ENCODE measurements around the gene TMEM179.

TMEM179 gene

DNA sequence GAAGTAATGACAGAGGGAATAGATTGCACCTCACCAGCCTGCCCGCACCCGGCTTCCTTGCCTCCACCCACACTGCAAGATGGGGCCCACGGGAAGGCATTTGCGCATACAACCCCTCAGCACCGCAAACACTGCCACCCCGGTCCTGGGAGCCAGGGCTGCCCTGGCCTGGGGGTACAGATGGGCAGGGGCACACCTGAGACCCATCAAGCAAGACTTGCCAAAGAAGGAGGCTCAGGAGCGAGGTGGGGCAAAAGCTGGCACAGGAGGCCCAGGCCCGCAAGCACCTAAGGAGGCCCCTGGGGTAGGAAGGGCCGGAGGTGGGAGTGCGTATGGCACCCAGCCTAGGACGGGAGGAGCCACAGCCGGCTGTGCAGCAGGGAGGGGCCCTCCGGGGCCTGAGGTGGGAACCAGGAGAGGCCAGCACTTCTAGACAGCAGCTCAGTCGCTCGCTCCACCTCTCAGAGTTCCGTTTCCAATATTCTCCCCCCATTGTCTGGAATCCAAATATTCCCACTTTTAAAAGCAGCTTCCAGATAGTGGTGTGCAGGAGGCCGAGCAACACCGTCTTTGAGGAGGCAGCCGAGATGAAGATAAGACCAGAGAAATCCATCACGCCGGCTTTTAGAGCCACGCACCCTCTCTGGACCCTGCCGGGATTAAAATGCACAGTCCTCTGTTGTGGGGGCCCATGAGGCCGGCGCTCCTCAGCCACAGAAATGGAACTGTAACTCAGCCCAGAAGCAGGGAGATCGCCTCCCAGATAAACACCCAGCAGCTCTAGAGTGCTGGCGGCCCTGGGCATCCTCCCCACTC lies 37.2 kb downstream of the TMEM179 start:
- TF ChIP-seq GATA2 (IDR thresholded peaks at IDR 0.05; ENCODE audit: low read depth, low read length) (peak; percentile 99), GATA3 (IDR thresholded peaks at IDR 0.05; ENCODE audit: low read depth, low read length) (no peak)

DNA sequence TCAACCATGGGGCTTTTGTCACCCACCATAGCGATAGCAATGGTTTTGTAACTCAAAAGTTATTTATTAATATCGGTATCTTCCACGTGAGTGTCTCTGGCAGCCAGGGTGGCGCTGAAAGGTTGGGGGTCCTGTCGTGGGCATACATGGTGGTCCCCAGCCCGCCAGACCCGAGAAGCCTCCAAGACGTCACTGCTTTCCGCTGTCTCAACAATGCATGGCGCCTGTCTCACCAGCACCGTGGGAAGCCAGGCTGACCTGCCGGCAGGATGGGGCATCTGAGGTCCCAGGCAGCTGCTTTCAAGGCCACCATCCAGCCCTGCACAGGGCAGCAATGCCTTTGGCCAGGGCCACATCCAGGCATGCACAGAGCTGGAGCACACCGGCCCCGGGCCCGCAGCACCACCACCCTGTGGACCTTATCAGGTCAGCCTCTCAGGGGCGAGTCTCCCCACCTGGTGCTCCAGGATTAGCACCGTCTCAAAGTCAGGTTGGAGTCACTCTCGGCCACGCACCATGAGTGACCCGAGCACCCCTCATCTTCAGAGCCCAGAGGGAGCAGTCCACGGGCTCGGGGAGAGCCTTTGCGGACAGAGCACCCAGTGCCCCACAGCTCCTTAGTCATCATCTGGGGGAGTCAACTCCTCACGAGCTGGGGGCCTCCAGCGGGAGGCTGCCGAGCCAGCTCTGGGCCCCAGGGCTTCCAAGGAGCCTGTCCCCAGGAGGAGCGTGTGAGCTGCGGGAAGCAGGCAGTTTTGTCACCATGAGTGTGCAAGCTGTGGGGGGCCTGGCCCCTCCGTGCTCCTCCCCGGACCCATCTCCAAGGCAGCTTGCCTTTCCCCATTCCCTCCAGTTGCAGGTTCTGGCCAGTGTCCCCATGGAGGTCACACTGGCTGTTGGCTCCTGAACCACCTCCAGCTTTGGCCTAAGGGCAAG lies 39.6 kb downstream of the TMEM179 start:
- no peak for TF ChIP-seq GATA2 (IDR thresholded peaks at IDR 0.05; ENCODE audit: low read depth, low read length)
- no peak for TF ChIP-seq GATA3 (IDR thresholded peaks at IDR 0.05; ENCODE audit: low read depth, low read length)

DNA sequence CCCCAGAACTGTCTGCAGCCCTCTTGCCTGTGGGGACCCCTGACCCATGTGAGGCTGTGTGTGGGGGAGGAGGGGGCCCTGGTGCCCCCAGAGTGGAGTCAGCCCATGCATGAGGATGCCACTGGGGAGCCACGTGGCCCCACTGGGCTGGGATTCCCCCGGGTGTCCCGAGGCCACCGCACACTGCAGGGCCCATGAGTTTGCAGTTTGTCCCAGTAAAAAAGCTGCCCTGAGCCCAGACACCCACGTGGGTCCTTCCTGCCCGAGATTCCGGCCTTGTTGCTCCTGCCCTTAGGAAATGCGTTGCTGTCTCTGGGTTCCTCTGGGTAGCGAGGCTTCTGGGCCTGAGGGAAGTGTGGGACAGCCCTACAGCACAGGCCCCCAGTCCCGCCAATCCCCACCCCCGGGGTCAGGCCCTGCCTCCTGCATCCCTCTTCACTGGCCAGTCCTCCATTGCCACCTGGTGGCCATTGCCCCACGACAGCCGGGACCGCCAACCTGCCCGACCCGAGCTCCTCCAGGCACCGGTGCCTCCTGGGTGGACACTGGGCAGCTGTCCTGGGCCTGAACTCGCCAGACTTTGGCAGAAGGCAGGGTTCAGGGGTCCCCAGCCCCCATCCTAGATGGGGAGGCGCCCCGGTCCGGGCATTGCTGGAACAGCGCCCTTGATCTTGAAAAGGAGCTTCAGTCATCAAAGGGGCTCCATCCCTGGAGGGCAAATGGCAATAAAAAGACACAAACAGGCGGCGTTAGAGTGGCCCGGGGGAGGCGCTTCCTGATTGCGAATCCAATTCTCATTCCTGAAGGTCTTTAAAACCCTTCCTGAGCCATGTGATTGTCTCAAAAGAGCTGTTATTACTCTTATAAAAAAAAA lies 40.6 kb downstream of the TMEM179 start:
- TF ChIP-seq GATA2 (IDR thresholded peaks at IDR 0.05; ENCODE audit: low read depth, low read length), result no peak
- no peak for TF ChIP-seq GATA3 (IDR thresholded peaks at IDR 0.05; ENCODE audit: low read depth, low read length)

DNA sequence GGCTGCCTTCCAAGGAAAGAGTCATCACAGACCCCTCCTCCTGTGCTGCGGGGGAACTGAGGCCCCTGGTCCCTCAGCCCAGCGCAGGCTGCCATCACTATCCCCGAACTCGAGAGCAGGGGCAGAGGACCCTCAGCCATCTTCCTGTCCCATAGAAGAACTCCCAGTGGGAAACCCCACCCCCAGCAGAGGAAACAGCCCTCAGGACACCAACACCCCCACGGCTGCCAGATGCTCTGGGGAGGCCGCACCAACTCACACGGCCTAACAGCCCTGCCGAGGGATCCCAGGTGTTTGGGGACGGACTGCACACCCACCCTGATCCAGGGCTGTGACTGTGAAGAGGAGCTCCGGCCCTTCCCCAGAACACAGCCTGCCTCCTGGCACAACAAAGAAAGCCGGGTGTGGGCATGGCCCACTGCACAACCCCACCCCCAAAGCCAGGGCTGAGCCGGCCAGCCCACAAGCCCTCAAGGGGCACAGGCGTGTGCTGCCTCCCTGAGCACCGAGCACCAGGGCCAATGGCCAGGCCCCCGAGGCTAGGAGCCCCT lies 41.3 kb downstream of the TMEM179 start:
- TF ChIP-seq GATA3 (IDR thresholded peaks at IDR 0.05; ENCODE audit: low read depth, low read length) (no peak), GATA2 (IDR thresholded peaks at IDR 0.05; ENCODE audit: low read depth, low read length) (no peak)

DNA sequence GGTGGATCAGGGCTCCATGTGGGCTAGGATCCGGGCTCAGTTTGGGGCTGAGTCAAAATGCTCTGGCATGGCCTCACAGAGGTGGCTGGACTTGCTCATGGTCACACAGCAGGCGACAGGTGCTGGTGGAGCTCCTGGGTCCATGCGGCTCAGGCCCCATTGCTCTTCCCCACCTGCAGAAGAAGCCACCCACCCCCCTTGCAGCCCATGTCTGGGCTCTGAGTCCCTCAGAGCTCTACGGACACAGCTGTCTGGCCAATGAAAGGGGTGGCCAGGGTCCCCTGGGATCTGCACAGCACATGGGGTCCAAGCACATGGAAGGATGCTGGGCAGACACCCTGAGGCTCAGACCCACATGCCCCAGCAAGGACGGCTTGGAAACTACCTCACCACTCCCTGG lies 42.0 kb downstream of the TMEM179 start:
- TF ChIP-seq GATA3 (IDR thresholded peaks at IDR 0.05; ENCODE audit: low read depth, low read length) (no peak), GATA2 (IDR thresholded peaks at IDR 0.05; ENCODE audit: low read depth, low read length) (no peak)

DNA sequence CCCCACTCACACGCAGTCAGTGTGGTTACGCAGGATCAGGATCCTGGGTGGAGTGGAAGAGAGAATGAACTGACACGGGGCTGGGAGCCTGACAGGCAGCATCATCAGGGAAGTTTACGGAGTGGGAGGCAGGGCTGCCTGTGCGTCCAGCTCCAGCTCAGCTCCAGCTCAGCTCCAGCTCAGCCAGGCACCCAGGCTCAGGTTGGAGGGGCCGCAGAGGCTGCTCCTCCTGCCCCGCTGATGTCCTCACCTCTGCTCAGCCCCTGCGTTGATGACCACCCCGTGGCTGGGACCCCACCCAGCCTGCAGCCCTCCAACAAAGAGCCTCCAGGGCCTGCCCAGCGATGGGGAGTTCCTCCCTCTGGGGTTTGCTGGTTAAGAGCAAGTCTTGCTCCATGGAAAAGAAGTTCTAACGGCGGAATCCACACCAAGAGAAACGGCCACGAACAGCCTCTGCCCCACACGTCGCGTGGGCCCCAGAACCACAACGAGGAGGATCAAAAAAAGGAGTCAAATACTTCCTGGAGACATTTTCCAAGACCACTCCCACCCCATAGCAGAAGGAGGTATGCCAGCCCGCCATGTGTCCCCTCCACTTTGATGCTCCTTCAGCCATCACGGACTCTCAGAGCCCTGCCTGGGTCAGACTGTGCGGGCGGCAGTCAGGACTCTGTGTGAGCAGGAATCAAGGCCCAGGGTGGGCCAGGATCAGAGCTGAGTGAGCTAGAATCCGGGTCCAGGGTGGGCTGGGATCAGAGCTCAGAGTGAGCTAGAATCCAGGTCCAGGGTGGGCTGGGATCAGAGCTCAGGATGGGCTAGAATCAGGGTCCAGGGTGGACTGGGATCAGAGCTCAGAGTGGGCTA lies 42.7 kb downstream of the TMEM179 start:
- TF ChIP-seq GATA2 (IDR thresholded peaks at IDR 0.05; ENCODE audit: low read depth, low read length) (no peak), GATA3 (IDR thresholded peaks at IDR 0.05; ENCODE audit: low read depth, low read length) (no peak)

DNA sequence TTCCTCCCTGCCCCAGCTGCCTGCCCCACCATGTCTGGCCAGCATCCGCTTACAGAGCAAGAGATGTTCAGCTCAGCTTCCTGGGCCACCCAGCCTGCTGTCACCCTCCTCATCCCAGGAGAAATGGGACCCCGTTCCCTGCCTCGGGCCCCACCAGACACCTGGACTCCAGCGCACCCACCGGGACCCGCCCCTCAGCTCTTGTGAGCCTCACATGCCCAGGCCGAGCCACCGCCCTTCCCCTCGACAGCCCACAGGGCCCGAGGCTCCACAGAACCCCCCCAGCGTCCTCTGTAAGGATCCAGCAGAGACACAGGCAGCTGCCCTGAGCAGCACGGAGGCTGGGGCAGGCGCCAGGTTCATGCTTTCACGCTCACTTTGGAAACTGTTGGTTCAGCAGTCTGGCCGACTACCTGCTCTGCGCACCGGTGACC lies 43.4 kb downstream of the TMEM179 start:
- no peak for TF ChIP-seq GATA3 (IDR thresholded peaks at IDR 0.05; ENCODE audit: low read depth, low read length)
- no peak for TF ChIP-seq GATA2 (IDR thresholded peaks at IDR 0.05; ENCODE audit: low read depth, low read length)

DNA sequence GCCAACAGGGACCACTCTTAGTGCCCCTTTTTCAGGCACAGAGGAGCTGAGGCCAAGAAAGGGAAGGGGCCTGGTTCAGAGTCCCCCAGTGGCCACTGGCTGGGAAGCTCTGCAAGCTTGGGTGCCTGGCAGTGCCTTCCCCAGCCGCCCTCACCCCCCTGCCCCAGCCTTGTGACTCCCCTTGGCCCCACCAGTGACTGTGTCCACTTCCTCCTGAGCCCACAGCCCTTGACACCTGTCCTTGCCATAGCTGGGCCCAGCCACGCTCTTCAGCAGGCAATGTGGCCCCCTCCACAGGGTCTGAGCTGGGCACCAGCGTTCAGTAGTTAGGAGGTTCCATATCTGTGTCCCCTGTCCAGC lies 44.0 kb downstream of the TMEM179 start:
- TF ChIP-seq GATA3 (IDR thresholded peaks at IDR 0.05; ENCODE audit: low read depth, low read length) (no peak), GATA2 (IDR thresholded peaks at IDR 0.05; ENCODE audit: low read depth, low read length) (no peak)

DNA sequence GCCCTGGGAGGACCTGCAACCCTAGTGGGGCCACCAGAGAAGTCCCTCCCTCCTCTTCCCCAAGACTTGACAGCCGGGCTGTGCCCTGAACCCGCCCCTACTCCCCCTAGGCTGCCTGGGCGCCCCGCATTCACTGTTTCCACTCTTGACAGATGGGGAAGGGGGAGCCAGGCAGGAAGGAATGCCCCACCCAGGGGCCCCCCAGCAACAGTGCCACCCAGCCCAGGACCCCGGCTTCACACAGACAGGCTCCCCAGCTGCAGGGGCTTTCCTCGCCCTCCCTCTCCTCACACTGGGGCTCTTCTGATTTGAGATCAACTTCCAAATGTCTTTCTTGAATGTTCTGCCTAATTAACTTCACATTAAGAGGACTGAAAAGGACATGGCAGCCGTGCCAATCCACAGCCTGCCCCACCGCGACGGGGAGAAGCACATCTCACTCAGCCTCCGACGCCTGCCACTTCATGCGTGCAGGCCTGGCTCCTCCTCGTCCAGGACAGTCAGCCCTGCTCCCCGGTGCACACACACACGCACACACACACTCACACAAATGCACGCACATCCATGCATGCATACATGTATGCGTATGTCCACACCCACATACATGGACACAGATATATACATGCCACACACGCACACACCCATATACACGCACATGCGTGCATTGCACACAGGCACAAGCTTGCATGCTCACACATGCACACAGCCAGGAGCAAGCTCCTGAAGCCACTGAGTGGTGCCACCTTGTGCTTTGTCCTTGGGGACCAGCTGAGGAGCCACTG lies 44.6 kb downstream of the TMEM179 start:
- TF ChIP-seq GATA2 (IDR thresholded peaks at IDR 0.05; ENCODE audit: low read depth, low read length) (no peak), GATA3 (IDR thresholded peaks at IDR 0.05; ENCODE audit: low read depth, low read length) (no peak)

DNA sequence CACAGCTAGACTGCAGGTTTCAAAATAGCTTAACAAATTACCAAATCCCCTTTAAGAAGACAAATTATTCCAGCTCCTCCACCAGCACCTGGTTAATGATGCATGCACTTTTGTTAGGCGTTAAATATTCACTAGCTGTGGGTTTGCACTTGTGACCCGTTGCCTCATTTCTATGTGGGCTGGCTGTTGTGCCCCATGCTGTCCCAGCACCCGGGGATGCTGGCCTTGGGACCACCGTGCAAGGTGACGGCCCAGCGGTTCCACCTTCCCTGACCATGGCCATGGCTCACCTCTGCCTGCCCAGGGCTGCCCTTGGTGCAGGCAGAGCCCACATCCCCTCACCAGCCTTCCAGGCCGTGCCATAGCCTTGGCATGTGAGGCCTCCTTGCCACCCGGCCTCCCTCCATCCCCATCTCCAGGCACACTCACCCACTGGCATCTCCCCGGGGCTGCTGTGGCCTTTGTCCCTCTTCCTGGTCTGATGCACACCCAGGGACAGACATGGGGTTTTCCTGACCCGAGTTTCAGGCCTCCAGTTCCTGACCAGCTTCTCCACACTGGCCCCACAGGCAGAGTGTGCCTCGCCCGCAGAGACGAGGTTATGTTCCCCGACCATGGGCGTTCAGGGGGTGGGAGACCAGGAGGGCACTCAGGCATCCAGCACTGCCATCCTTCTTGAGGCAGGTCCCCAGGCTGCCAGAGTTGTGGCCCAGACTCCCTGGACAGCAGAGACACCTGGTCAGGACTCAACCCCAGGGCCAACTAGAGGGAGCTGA lies 45.4 kb downstream of the TMEM179 start:
- TF ChIP-seq GATA3 (IDR thresholded peaks at IDR 0.05; ENCODE audit: low read depth, low read length), result no peak
- TF ChIP-seq GATA2 (IDR thresholded peaks at IDR 0.05; ENCODE audit: low read depth, low read length), result no peak

Measured in SH-SY5Y (cell line).